ENCODE measurements around the gene MAMDC2.

Gene MAMDC2

DNA sequence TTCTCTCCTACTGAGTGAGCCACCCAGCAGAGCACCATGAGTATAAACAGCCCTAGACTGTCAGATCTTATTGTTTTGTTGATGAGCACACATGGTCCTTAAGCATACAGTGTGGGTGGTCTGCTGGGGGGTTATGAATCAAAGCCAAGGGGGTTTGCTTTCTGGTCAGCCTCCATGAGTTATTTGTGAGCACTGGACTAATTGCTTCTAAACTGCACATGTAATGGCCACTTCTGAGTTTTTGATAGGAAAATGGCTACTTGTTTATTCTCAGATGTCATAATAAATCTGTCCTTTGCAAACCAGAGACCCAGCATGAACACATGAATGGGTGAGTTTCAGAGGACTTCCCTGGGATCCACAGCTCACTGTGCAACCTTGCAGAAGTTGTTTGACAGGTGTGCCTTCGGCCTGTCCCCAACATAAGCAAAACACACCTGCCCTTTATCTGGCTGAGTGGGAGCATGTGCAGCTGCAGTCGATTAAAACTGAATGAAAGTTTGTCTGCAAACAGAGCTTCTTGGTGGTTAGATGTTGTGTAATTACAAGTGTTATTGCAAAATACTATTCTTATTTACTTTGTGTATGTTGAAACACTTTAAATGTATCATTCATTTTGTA is 35.9 kb downstream of the MAMDC2 start:
- TF ChIP-seq, protein P1, sequence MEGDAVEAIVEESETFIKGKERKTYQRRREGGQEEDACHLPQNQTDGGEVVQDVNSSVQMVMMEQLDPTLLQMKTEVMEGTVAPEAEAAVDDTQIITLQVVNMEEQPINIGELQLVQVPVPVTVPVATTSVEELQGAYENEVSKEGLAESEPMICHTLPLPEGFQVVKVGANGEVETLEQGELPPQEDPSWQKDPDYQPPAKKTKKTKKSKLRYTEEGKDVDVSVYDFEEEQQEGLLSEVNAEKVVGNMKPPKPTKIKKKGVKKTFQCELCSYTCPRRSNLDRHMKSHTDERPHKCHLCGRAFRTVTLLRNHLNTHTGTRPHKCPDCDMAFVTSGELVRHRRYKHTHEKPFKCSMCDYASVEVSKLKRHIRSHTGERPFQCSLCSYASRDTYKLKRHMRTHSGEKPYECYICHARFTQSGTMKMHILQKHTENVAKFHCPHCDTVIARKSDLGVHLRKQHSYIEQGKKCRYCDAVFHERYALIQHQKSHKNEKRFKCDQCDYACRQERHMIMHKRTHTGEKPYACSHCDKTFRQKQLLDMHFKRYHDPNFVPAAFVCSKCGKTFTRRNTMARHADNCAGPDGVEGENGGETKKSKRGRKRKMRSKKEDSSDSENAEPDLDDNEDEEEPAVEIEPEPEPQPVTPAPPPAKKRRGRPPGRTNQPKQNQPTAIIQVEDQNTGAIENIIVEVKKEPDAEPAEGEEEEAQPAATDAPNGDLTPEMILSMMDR (conservative IDR thresholded peaks at IDR 0.05; ENCODE audit: low read depth), result no peak
- ChIA-PET CTCF (interaction anchor here (0.7 to 0.9 kb wide), 3 partner anchors 9 to 1104 kb away, joined by 3 to 5 read pairs (median 3); no protein-coding TSS in a partner anchor), POLR2A (ENCODE audit: low non-redundant PET) (no interaction called here)
- no peak for DNase-seq (ENCODE audit: low spot score)
- no peak overlapping the region for H3K27ac ChIP-seq

DNA sequence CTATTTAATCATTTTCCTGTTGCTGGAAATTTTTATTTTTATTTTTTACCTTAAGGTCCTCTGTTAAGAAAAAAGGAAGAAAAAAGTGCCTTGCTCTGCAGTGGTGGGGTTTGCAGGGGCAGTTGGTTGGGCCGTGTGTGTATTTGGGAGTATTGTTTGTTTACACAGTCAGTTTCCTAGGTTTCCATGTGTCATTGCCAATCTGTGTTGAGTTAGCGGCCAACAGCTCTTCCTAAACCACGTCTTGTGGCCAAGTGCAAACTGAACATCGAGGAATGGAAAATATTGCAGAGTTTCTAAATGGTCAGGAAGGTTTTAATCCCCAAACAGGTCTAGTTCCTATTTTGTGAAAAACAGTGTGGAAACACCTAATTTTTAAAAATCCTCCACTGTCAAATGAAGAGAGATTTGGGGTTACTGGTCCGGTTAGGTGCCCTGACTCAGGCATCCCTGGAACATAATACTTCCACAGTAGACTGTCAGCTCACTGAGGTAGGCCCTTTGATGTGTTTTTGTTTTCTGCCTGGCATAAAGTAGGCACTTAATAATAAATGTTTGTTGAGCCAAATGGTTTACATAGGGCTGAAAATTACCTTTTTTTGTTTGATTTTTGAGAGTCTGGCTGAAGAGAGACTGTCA is 37.0 kb downstream of the MAMDC2 start:
- TF ChIP-seq, protein P1 (conservative IDR thresholded peaks at IDR 0.05; ENCODE audit: low read depth), result no peak
- no peak for DNase-seq (ENCODE audit: low spot score)
- ChIA-PET CTCF (interaction anchor here (0.9 kb wide), 1 partner anchor 8 kb away, joined by 5 read pairs; no protein-coding TSS in a partner anchor), POLR2A (ENCODE audit: low non-redundant PET) (no interaction called here)
- no peak overlapping the region for H3K27ac ChIP-seq

DNA sequence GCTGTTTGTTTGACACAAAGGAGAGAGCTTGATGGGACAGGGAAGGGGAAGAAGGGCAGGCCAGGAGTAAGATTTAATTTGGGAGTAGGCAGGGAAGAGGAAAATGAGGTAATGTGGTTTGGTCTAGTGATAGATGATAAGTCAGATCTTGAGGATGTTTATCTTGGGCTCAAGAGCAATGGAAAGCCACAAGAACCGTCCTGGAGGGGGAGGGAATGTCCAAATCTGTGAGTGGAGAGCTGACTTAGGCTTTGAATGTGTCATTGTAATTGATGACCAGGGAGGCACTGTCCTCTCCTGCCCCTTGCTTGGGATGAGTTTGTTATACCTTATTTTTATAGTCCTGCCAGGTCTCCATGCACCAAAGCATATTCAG is 37.5 kb downstream of the MAMDC2 start:
- DNase-seq (ENCODE audit: low spot score), result no peak
- TF ChIP-seq, protein P1 (conservative IDR thresholded peaks at IDR 0.05; ENCODE audit: low read depth), result no peak
- CTCF ChIA-PET, result interaction anchor here (0.6 kb wide), 1 partner anchor 134 kb away, joined by 3 read pairs; no protein-coding TSS in a partner anchor
- POLR2A ChIA-PET (ENCODE audit: low non-redundant PET), result no interaction called here
- H3K27ac ChIP-seq, result no peak overlapping the region

DNA sequence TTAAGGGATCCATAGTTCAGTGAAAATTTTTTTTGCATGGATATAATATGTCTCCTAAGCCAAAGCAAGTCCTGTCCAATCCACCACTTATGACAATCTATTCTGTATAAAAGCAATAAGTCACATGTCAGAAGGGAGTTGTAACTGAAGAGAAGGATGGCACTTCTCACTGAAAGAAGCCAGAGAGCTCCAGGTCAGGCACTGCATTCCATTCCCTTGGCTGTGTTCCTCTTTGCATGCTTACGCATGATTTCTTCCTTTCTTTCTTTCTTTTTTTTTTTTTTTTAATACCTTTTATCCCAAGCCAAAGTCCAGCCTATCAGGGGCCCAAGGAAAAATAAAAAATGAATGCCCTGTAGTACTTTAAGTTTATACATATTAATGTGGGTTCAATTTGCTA is 39.8 kb downstream of the MAMDC2 start:
- peak; percentile 11 for DNase-seq (ENCODE audit: low spot score)
- POLR2A ChIA-PET (ENCODE audit: low non-redundant PET), result no interaction called here
- CTCF ChIA-PET, result interaction anchor here (0.7 kb wide), 1 partner anchor 146 kb away, joined by 4 read pairs; no protein-coding TSS in a partner anchor
- TF ChIP-seq, protein P1 (conservative IDR thresholded peaks at IDR 0.05; ENCODE audit: low read depth), result no peak
- no peak overlapping the region for H3K27ac ChIP-seq

DNA sequence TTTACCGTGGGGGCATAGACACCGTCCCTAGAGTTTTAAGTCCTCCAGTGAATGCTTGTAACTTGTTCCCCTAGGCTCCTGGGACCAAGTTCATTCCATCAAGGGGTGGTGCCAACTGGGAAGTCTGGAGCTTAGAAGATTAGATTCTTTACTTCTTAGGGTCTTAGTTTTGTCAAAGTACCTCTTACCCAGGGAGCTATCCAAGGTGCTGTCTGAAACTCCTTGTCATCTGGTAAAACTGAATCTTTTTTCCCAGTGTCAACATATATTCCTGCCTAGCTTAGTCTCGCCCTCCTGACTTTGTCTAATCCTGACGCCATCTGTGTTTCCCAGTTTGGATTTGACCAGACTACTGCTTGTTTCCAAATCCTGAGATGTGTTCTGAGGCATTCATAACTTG is 41.6 kb downstream of the MAMDC2 start:
- ChIA-PET CTCF (interaction anchor here (0.6 to 1.3 kb wide), 2 partner anchors 15 to 334 kb away, joined by 3 read pairs; no protein-coding TSS in a partner anchor), POLR2A (ENCODE audit: low non-redundant PET) (no interaction called here)
- no peak overlapping the region for H3K27ac ChIP-seq
- DNase-seq (ENCODE audit: low spot score), result peak; percentile 17
- TF ChIP-seq, protein P1 (conservative IDR thresholded peaks at IDR 0.05; ENCODE audit: low read depth), result no peak

DNA sequence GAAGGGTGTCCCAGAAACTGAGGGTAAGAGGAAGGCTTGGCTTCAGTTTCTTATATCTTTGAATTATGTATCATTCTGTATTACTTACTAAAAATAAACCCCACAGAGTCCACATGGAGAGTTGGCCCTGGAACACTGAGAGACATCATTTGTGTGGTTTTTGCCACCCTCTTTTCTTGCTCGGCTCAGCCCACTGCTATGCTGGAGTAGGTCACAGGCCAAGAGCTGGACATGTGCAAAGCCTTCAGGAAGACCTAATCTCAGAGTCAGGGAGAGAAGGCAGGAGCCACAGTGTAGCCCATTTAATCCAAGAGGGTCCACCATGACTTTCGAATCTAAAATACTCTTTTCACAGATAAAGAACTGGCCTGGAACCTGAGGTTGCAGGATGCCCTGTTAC is 47.5 kb downstream of the MAMDC2 start:
- TF ChIP-seq, protein P1 (conservative IDR thresholded peaks at IDR 0.05; ENCODE audit: low read depth), result no peak
- CTCF ChIA-PET, result no interaction called here
- no peak for DNase-seq (ENCODE audit: low spot score)
- H3K27ac ChIP-seq, result no peak overlapping the region
- POLR2A ChIA-PET (ENCODE audit: low non-redundant PET), result no interaction called here
